ENCODE data around the gene SLC24A3.
"Not testable (repeated sequence)": the region's sequence is repeated elsewhere in the genome, so short reads cannot be mapped to it uniquely, and the experiment has no call there.

SLC24A3 gene

DNA sequence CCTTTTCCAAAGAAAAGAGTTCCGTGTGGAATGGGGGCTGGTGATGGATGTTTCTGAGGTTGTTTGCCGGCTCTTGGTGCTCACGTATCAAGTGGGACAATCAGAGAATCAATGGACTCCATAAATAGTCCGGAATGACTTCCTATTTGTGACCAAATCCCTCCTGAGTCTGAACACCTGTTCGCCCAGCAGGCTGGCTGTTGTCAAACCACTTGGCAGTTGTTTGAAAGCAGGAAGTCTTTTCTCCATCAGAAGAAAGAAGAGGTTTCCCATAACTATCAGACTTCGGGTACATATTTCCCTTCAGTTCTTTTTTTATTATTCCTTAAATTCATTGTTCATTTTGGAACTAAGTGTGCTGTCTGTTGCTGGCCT lies 390.9 kb downstream of the SLC24A3 start:
- DNase-seq: no peak

DNA sequence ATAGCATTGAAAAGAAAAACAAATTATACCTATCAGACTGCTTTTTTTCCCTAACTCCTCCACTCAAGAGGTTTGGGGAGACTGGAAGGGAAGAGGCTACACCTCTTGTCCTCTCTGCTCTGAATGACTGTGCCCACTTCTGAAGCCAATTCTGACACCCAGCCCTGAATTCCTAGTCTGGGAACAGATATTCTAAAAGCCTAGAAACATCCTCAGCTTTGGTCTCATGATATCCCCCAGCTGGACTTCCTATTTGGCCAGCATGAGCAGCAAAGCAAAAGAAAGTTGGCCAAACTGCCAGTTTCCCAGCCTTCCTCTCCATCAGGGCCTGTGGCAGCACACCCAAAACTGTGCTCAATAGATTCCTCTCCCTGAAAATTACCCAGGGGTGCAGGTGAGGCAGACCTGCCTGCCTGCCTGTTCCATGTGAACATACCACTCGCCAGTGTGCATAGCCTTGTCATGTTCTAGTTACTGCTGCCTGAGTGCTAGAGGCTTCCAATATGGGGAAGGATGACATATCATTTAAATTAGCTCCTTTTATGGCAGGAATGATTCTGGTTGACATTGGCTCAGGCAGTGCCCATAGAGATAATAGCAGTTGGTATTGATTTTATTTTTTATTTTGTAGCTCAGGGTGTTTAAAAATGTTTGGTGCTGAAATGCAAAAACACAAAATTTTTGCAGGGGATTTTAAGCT lies 393.5 kb downstream of the SLC24A3 start:
- DNase-seq: no peak

DNA sequence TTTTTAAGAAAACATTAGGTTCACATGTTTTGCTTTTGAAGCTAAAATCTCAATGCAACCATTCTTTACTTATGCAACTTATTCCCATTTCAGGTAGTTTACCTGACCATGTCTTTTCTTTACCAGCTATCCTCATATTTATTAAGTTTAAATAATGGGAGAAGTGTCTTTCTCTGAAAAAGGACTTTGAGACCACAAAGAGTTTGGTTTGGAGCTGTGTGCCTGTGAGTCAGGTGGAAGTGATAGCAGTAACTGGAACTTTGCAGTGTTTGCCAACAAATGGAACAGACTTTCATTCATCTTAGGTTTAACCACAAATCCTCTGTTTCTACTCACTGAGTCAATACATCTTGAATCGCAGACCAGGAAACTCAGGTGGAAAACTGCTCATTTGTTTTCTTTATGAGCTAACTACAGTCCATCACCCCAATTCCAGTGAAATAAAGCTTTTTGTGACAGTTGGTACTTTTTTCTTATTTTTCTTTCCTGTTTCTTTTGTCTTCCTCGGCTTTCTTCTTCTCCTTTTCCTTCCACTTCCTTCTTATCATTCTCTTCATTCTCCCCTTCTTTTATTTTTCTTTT lies 397.3 kb downstream of the SLC24A3 start:
- DNase-seq: no peak

DNA sequence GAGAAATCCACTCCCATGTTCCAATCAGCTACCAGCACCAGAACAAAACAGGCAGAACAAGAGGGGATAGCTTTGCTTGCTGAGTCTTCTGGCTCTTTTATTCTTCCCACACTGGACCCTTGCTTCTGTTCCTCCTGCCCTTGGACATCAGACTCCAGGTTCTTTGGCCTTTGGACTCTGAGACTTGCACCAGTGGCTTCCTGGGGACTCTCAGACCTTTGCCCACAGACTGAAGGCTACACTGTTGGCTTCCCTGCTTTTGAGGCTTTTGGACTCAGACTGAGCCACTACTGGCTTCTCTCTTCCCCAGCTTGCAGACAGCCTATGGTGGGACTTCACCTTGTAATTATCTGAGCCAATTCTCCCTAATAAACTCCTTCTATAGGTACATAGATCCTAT lies 403.2 kb downstream of the SLC24A3 start:
- no peak for DNase-seq

DNA sequence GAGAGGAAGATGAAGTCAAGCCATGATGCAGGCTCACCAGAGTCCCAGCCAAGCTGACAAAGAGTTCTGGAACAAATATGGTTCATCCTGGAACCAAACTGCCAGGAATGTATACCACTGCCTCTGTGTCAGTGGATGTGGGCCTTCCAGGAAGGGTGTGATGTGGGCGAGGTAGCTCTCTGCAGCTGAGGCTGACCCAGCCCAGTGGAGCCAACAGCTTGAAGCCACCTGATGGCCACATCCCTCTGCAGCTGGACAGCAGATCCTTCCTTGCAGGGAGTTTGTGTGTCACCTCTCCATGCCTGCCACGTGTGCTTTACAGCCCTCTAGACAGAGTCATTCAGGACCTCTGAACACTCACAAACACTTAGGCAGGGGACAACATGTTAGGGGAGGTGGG lies 403.6 kb downstream of the SLC24A3 start:
- DNase-seq: no peak

DNA sequence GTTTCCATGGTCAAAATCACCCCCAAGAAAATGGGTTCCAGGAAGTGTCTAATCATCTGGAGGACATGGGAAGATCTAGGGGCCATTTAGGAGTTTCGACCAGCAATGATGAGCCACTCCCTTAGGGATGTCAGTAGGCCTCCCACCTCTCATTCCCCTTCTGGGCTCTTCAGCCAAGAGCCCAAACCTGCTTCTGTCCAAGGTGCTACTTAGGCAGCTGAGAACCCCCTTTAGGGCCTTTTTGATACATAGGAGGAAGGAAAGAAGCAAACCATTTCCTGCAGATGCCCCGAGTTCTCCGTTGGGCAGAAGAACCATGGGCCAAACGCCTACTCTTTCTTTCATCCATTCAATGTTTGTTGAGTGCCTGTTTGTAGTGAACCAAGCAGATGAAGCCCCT lies 404.2 kb downstream of the SLC24A3 start:
- DNase-seq: no peak

DNA sequence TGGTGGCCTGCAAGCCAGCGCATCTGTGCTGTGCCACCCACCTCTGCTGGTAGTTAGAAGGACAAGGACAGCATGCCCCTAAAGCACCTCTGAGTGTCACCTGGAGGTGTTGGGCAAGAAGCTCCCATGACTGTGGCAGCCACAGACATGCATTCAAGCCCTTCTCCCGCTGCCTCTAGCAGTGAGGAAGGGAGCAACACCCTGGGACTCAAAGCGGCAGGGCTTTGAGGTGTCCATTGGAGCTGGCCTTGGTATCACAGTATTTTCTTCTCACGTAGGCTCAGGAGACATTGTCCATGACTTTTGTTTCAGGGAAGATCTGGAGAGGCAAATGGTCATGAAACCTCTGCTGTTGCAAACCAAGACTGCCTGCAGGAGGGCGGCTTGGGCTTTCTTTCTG lies 404.8 kb downstream of the SLC24A3 start:
- no peak for DNase-seq

DNA sequence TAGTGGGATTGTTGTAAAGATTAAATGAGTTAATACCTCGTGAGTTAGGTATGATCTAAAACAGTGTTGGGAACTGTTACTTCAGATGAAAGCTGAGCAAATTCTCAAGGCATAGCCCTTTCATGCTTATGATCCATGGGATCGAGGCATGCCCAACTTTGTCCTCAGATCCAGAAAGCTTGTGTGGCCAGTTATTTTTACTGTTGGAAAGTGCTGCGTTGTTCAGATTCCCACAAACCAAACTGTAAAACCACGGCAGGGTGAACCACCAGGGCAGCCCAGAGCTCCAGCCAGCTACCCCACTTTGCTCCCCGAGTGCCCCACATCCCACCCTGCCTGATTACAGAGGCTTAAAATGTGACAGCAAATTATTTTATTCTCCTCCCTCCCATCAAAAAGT lies 406.3 kb downstream of the SLC24A3 start:
- no peak for DNase-seq

DNA sequence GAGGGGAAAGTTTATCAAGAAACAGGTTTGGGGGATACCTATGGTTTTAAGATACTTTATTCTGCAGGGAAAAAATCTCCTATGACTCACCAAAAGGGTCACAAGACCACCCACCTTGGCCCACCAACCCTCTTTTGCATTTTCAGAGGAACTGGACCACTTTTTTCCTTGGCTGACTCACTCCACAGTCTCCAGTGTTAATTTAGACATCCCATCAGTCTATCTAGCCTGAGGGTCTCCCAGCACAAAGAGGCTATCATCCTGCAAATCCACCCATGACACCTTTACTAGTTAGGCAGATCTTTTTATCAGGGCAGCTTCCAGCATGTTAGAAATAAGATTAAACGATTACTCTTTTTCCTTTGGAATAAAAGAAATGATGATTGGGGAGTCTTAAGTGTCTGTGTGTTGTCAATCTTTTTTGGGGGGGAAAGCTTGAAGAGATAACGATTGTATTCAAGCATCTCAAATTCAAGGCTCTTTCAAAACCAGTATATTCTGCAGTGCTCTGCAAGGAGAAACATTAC lies 407.5 kb downstream of the SLC24A3 start:
- DNase-seq: no peak

DNA sequence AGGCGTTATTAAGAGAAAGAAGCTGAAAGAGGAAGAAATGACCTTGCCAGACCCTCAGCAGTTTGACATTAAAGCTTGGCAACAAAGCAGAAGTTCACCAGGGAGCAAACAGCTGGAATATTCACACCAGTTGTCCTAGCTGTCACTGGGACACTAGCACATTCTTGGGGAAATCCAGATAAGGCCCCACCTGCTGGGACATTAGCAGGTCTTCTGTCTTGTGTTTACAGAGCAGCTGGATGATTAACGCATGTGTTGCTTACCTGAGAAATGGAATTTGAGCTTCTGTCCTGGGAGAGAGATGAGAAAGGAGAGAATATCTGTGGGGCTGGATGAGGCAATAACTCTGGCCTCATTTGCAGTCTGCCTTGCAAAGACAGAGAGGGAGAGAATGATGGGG lies 408.0 kb downstream of the SLC24A3 start:
- DNase-seq: no peak

DNA sequence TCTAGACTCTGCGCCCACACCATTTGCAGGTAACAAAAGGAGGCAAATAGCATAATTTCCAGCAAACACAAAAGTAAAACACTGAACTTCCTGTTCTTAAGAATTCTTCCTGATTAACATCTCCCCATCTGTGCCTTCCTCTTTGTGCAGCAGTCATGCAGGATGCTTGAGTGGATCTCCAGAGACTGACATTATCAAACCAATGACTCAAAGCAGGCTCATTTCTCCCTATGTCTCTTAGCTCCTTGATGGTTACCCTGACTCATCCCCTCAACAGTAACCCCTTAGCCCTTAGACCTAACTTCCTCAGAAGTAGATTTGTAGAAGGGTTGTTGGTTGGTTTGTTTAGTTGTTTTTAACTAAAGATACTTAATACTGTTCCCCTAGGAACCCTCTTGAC lies 408.6 kb downstream of the SLC24A3 start:
- DNase-seq: no peak

DNA sequence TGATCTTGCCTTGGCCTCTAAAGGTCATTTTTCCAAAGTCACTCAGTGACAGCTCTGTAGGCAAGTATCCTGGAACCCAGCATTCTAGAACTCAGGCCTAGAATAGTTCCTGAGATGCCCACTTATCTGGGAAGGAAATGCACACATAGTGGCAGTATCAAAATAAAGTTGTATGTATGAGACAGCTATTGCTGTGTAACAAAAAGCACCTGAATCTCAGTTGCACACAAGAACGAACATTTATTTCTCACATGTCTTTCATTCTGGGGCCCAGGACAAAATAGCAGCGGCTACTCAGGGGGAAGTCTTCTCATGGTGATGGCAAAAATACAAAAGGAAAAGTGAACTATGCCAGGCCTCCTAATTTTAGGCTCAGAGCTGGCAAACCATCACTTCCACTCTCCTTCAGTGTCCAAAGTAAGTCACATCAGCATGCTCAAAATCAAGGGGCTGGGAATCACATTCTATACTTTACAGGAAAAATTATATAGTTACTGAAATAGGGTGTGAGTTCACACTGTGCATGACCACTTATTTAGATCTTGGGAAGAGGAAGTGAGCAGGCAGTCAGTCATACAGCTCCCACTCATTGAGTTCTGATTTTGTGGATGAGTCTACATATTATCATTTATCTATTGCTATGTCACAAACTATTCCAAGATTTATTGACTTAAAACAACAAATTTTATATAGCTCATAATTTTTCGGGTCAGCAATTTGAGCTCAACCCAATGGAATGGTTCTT lies 412.0 kb downstream of the SLC24A3 start:
- DNase-seq: no peak

DNA sequence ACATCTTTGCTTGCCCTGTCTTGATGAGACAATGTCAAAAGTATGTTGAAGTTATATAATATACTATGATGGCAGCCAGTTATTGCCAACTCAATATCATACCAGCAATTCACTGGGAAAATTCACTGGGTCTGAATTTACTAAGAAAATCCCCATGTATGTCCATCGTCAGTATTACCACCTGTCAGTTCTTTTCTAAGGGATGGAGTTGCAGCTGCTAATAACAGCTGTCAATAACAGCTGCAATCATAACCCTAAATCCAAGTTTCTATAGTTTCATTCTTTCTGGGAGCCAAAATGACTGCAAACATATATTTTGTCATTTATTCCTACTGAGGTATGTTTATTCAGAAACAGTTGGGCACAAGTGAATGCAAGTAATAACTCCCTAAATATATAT lies 413.0 kb downstream of the SLC24A3 start:
- no peak for DNase-seq

DNA sequence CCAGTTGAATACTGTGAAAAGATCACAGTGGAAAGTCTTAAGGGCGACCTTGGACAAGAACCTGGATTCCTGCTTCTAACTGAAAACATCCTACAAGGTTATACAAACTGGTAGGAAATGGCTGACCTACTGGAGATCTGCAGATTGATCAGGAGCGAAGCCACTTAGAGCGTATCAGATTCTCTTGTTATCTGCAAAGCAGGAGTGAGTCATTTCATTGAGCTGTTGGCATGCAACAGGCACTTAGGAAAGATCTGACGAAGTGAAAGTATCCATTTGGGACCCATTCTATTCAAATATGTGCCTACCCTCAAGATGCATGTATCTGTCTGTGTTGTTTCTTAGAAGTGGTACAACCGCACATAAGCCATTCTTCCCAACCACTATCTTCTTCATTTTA lies 414.5 kb downstream of the SLC24A3 start:
- DNase-seq: no peak

DNA sequence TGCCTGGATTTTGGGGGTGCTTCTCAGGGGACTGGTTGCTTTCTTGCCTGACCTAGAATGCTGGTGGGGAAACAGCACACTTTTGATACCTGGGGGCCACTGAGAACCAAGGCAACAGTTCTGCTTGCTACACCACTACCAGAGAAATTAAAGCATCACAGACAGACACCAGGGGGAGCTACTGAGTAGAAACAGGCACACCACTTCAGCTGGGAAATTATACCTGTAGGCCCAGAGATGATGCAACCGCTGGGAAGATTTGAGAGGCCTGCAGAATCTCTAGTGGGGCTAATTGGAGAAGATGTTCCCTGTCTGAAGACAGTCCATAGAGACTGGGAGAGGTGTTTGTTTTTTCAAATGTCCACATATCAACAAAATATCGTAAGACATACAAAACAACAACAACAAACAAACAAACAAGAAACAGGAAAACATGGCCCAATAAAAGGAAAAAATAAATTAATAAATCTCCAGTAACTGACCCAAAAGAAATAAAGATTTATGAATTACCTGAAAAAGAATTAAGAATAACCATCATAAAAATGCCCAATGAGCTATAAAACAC lies 416.2 kb downstream of the SLC24A3 start:
- peak; percentile 38 for DNase-seq

DNA sequence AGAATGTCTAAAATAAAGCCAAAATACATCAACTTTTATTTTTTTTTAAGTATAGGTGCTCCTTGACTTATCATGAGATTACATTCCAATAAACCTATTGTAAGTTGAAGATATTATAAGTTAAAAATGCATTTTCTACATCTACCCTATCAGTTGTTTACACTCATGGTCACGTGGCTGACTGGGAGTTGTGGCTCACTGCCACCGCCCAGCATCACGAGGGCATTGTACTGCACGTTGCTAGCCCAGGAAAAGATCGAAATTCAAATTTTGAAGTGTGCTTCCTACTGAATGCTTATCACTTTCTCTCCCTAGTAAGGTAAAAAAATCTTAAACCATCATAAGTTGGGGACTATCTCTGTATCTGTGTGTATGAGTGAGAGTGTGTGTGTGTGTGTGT lies 419.0 kb downstream of the SLC24A3 start:
- no peak for DNase-seq

DNA sequence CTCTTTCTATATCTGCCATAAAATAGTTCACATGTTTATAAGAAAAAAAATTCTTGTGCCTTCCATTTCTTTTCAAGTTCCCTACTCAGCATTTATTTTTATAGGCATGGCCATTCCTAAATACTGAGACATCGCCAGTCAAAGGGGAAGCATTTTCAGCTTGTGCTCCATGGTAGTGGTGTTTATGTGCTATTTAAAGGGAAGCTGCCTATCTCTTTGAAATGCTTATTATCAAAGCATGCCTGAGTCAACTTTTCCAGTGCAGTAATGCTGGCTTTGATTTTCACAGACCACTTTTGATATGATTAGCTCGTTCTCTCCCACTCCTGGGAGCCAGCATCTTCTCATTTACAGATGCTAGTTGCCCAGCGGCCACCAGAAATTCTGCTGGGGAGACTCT lies 421.5 kb downstream of the SLC24A3 start:
- DNase-seq: no peak

DNA sequence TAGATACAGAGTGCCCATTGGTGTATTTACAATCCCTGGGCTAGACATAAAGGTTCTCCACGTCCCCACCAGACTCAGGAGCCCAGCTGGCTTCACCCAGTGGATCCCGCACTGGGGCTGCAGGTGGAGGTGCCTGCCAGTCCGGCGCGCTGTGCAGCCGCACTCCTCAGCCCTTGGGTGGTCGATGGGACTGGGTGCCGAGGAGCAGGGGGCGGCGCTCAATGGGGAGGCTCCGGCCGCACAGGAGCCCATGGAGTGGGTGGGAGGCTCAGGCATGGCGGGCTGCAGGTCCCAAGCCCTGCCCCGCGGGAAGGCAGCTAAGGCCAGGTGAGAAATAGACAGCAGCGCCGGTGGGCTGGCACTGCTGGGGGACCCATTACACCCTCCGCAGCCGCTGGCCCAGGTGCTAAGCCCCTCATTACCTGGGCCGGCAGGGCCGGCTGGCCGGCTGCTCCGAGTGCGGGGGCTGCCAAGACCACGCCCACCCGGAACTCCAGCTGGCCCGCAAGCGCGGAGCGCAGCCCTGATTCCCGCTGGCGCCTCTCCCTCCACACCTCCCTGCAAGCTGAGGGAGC lies 427.1 kb downstream of the SLC24A3 start:
- not testable (repeated sequence) for DNase-seq

DNA sequence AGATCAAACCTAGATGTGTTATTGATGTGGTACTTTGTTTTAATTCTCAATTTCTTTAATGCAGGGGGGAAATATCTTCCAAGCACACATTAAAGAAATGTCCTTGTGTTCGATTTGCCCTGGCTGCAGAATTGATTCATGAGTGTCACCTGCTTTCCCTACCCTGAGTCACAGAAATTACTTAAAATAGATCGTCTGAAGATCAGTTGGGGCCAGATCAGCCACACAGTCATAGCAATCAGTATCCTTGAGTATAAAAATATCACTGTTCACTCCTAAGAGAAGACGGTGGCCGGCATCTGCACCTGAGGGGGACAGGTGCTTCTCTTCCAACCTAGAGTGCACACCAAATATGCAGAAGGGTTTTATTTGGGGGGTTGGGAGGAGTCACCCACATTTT lies 430.4 kb downstream of the SLC24A3 start:
- DNase-seq: no peak

DNA sequence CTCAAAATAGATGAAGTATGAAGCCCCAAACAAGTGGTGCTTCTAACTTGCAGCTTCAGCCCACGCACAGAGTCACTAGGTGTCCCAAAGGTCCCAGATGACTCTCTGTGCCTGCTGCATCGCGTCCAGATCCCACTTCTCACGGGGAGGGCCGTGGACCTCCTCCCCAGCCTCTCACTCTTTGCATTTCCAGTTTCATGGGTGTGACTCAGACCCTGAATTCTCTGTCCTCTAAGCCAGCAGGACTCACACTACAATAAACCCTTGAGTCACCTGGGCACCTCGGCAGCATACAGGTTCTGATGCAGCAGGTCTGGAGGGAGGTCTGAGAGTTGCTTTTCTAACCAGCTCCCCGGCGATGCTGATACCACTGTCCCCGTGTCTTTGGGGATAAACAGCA lies 431.6 kb downstream of the SLC24A3 start:
- DNase-seq: no peak

DNA sequence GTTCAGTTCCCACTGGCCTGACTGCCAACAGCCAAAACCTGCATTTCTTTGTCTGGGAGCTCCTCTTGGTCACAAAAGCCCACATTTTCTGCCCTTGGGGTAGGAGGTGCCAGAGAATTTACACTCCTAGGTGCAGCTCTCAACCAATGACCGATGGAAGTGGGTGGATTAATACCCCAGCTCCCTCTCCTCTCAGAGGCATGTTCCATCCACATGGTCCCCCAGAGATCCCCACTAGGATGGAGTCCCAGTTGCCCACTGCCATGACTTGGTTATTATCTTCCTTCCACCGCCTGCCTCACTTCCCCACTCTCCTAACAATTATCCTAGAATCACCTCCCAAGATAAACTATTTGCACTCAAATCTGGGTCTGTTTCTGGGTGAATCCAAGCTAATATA lies 434.5 kb downstream of the SLC24A3 start:
- DNase-seq: no peak

DNA sequence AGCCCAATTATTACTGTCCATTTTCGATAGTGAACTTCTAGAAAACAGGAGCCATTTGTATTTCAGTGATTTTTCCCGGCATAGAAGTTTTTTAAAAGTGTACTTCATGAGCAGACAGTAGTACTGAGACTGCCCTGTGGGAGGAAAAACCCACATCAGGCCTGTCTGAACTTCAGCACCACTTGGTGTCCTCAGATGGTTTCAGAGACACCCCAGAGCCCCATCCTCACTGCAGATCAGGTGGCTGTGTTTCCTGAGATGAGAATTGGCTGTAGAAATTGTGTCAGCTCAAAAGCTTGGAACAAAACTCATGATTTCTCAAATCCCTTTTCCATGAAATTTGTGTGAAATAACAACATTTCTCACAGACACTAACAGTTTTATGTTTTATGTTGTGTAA lies 435.6 kb downstream of the SLC24A3 start:
- no peak for DNase-seq

DNA sequence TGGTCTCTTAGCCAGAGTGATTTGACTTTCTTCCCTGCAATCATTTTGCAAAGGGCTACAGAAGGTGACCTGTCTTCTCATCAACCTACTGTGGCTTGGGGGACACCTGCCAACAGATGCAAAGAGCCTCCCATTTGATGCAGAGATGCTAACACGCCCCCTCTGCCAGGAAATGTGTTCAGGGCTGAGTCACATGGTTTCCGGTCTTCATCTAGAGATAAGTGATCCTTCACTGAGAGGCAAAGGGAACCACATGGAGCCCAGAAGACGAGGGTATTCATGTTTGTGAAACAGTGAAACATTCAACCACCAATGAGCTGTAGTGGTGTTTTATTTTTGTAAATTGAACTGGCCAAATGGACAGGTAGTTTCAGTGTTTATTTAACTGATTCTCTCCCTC lies 436.6 kb downstream of the SLC24A3 start:
- no peak for DNase-seq

DNA sequence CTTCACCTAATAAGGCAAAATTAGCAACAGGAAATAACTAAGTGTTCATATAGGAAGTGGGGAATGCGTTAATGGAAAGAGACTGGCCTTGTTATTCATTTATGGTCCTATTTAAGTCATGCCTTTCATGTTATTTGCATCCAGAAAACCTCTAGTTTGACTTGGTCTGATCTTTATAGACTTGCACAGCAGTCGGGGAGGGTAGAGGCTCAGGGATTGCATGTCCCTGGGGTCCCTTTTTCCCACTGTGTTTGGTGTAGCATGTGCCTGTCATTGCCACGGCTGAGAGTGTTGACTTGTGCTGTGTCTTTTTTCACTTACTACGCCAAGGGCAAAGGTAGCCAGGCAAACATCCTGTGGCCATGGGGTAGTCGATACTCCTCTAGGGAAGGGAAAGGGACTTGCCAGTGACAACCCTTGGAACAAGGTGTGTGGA lies 440.2 kb downstream of the SLC24A3 start:
- DNase-seq: no peak
